CD14-positive monocyte (primary cell): ENCODE results near the gene LNPEP. TPM values are rescaled to one million over a fixed set of nuclear protein-coding genes. Genes with fewer than 3 reads are reported as not detected.

ENCODE experiments used
- DNase-seq, 3 donors: peaks; one replicate each; pipeline ENCODE4 v3.0.0-alpha.2; 2011 to 2022
- H2AFZ ChIP-seq: 2 replicates; pipeline ENCODE4 v1.6.0; 2012; ENCODE audit warnings: mild to moderate bottlenecking, low read depth, low read length, inconsistent platforms; ENCODE audit not compliant: insufficient read depth, poor library complexity, severe bottlenecking
- H3K27ac ChIP-seq, 2 donors: 1 replicate in 1 of 2; 2 replicates in 1 of 2; pipeline ENCODE4 v1.5.1; 2012 to 2013; ENCODE audit warnings: low read length in 2 of 2, control low read depth in 1 of 2, inconsistent platforms in 1 of 2, low read depth in 1 of 2, mild to moderate bottlenecking in 1 of 2
- H3K27me3 ChIP-seq, 2 donors: one replicate each; pipeline versions ENCODE4 v1.6.0 to v1.6.1; 2011 to 2013; ENCODE audit warnings: low read length in 2 of 2; ENCODE audit not compliant: control insufficient read depth in 2 of 2, insufficient read depth in 2 of 2
- H3K36me3 ChIP-seq, 2 donors: replicated peaks in 1 of 2; 1 replicate in 1 of 2; 2 replicates in 1 of 2; pipeline versions ENCODE4 v1.5.1 to v1.6.1; 2012 to 2013; ENCODE audit warnings: low read length in 2 of 2, control low read depth in 1 of 2, inconsistent platforms in 1 of 2, mild to moderate bottlenecking in 1 of 2; ENCODE audit not compliant: insufficient read depth in 2 of 2, control insufficient read depth in 1 of 2
- H3K4me1 ChIP-seq, 2 donors: 1 replicate in 1 of 2; 2 replicates in 1 of 2; pipeline versions ENCODE4 v1.5.1 to v1.6.1; 2012 to 2013; ENCODE audit warnings: low read length in 2 of 2, control low read depth in 1 of 2, inconsistent platforms in 1 of 2, mild to moderate bottlenecking in 1 of 2, moderate library complexity in 1 of 2; ENCODE audit not compliant: insufficient read depth in 2 of 2, control insufficient read depth in 1 of 2
- H3K4me2 ChIP-seq: replicated peaks from 2 replicates; pipeline ENCODE3; 2012; ENCODE audit warnings: low read length, moderate library complexity, mild to moderate bottlenecking; ENCODE audit not compliant: poor library complexity, severe bottlenecking; ENCODE audit errors: extremely low read depth
- H3K4me3 ChIP-seq, 3 experiments: fragments of 200-600 bp in 1 of 3; sonication (generic) in 1 of 3; replicated peaks in 1 of 3; 1 replicate in 2 of 3; 2 replicates in 1 of 3; pipeline ENCODE4 v1.5.1; 2011 to 2013; ENCODE audit warnings: low read length in 3 of 3, mild to moderate bottlenecking in 3 of 3, control low read depth in 2 of 3, low read depth in 2 of 3, inconsistent platforms in 1 of 3, moderate library complexity in 1 of 3
- H3K79me2 ChIP-seq: 2 replicates; pipeline ENCODE4 v1.6.0; 2012; ENCODE audit warnings: mild to moderate bottlenecking, control low read depth, inconsistent platforms, low read length, moderate library complexity; ENCODE audit not compliant: insufficient read depth
- H3K9ac ChIP-seq: 2 replicates; pipeline ENCODE4 v1.6.0; 2017; ENCODE audit warnings: low read length, mild to moderate bottlenecking; ENCODE audit not compliant: insufficient read depth, poor library complexity, severe bottlenecking
- H3K9me3 ChIP-seq, 2 donors: replicated peaks in 1 of 2; 1 replicate in 1 of 2; 2 replicates in 1 of 2; pipeline versions ENCODE4 v1.5.1 to v1.6.1; 2012 to 2013; ENCODE audit warnings: low read length in 2 of 2, control low read depth in 1 of 2; ENCODE audit not compliant: control insufficient read depth in 1 of 2, insufficient read depth in 1 of 2
- H4K20me1 ChIP-seq: 2 replicates; pipeline ENCODE4 v1.6.0; 2012; ENCODE audit warnings: mild to moderate bottlenecking, low read length, control low read depth, moderate library complexity; ENCODE audit not compliant: insufficient read depth
- H3K27ac Mint-ChIP-seq, 7 donors: one replicate each; pipeline ENCODE4 v1.8.0; 2020; ENCODE audit warnings: mild to moderate bottlenecking in 7 of 7, mixed read lengths in 7 of 7, moderate library complexity in 6 of 7, inconsistent platforms in 2 of 7
- H3K27me3 Mint-ChIP-seq, 3 donors: one replicate each; pipeline ENCODE4 v1.8.0; 2021 to 2022; ENCODE audit warnings: low read depth in 3 of 3, mild to moderate bottlenecking in 3 of 3, mixed read lengths in 3 of 3, moderate library complexity in 3 of 3, inconsistent platforms in 1 of 3
- H3K36me3 Mint-ChIP-seq, 2 donors: one replicate each; pipeline ENCODE4 v1.8.0; 2020; ENCODE audit warnings: mixed read lengths in 2 of 2, inconsistent platforms in 1 of 2, mild to moderate bottlenecking in 1 of 2
- H3K4me1 Mint-ChIP-seq: one replicate; pipeline ENCODE4 v1.8.0; 2020; ENCODE audit warnings: mild to moderate bottlenecking, mixed read lengths
- H3K4me3 Mint-ChIP-seq, 2 donors: one replicate each; pipeline ENCODE4 v1.8.0; 2020; ENCODE audit warnings: mild to moderate bottlenecking in 2 of 2, mixed read lengths in 2 of 2, moderate library complexity in 1 of 2
- H3K9me3 Mint-ChIP-seq, 7 donors: one replicate each; pipeline ENCODE4 v1.8.0; 2020 to 2022; ENCODE audit warnings: mixed read lengths in 7 of 7, mild to moderate bottlenecking in 6 of 7, moderate library complexity in 6 of 7, inconsistent platforms in 2 of 7
- CTCF ChIP-seq: fragments of 200-600 bp; IDR thresholded peaks from one replicate; pipeline ENCODE4 v1.8.0; 2022; ENCODE audit warnings: antibody characterized with exemption, mild to moderate bottlenecking
- WGBS: methylation state at CpG from one replicate; pipeline ENCODE4 v1.1.5; 2013; ENCODE audit warnings: missing lambda C conversion rate; ENCODE audit not compliant: insufficient coverage; 5-methylcytosine and 5-hydroxymethylcytosine counted together
- intact Hi-C, 2 donors: fragments of 100-400 bp; cut with micrococcal nuclease; formaldehyde crosslinking; loops; one replicate each; pipeline versions ENCODE4 v1.15.0 to v1.15.1; 2023
- polyA plus RNA-seq, 3 donors: library from polyadenylated mRNA; depleted of rRNA in 1 of 3; unstranded in 2 of 3; stranded (reverse) in 1 of 3; fragments of 300-500 nt in 2 of 3; fragments of >200 nt in 1 of 3; fragmentation: Illumina TruSeq in 2 of 3; gene quantifications; 1 replicate in 2 of 3; 2 replicates in 1 of 3; pipeline ENCODE4 v1.2.3, GENCODE V29; 2012 to 2021

Gene LNPEP
- polyA plus RNA-seq, 3 donors, result 9.2 to 22.5 (median 14.5) TPM

- Histone ChIP-seq H3K79me2 (no peaks in the 10 kb centered on the region), H3K9me3 (no peaks in the 10 kb centered on the region), H4K20me1 (no peaks in the 10 kb centered on the region), H3K27me3 (no peaks in the 10 kb centered on the region), H3K4me3 (no peak overlapping the region), H3K36me3 (no peaks in the 10 kb centered on the region), H2AFZ (no peak overlapping the region), H3K9ac (no peak overlapping the region), H3K27ac (no peak overlapping the region), H3K4me1 (peaks cover 4 to 7% of the 10 kb centered on the region in 2 donors), H3K4me2 (no peak overlapping the region)
- no peak for TF ChIP-seq CTCF
- Mint-ChIP-seq H3K9me3 (no peaks in the 10 kb centered on the region), H3K27me3 (peaks cover 2 to 6% (median 6%) of the 10 kb centered on the region in 3 donors), H3K4me3 (no peak overlapping the region), H3K27ac (no peak overlapping the region), H3K36me3 (no peaks in the 10 kb centered on the region), H3K4me1 (peaks cover 10% of the 10 kb centered on the region)
- DNase-seq, result no peak
- 100% methylated on average over 1 of the region's 4 CpGs for WGBS
- intact Hi-C loops, result no loop called here
These were observed 136.1 kb downstream of the LNPEP start for GRCh38 chr5:97071993-97072392.

- Mint-ChIP-seq H3K36me3 (no peaks in the 10 kb centered on the region), H3K4me3 (no peak overlapping the region), H3K9me3 (no peaks in the 10 kb centered on the region), H3K27me3 (peaks cover 2 to 7% (median 6%) of the 10 kb centered on the region in 3 donors), H3K27ac (no peak overlapping the region), H3K4me1 (peaks cover 10% of the 10 kb centered on the region)
- intact Hi-C loops, result no loop called here
- Histone ChIP-seq H3K79me2 (no peaks in the 10 kb centered on the region), H3K27me3 (no peaks in the 10 kb centered on the region), H3K4me2 (no peak overlapping the region), H3K9me3 (no peaks in the 10 kb centered on the region), H3K9ac (no peak overlapping the region), H4K20me1 (no peaks in the 10 kb centered on the region), H2AFZ (no peak overlapping the region), H3K36me3 (no peaks in the 10 kb centered on the region), H3K27ac (no peak overlapping the region), H3K4me3 (no peak overlapping the region), H3K4me1 (peaks cover 4 to 7% of the 10 kb centered on the region in 2 donors)
- no CpG with 5 or more reads among the region's 2 CpGs for WGBS
- no peak for TF ChIP-seq CTCF
- no peak for DNase-seq
These were observed 136.8 kb downstream of the LNPEP start for GRCh38 chr5:97072696-97073095.
